Dedifferentiated amniotic fluid mesenchymal stem cell (primary cell): ENCODE data around the gene DUSP3.

Experiments
- DNase-seq: peaks from one replicate; pipeline ENCODE4 v3.0.0-alpha.2; 2016; ENCODE audit errors: extremely low spot score

Gene DUSP3

DNA sequence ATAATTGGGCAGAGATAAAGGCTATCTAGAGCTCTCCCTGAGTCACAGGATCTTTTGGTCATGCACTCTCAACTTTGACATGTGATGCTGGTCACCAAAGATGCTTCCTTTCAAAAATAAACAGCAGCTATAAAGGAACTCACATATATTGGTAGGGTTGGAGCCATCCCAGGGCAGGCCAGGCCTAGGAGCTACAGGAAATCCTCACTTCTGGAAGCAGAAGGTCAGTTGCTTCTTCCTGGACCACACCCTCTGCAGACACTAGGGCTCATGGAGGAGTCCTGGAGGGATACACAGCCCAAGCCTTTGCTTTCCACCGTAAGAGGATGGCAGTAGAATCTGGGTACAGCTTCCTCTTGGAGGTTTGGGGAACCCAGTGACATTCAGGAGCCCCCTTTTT lies 44.8 kb downstream of the DUSP3 start:
- DNase-seq = no peak

DNA sequence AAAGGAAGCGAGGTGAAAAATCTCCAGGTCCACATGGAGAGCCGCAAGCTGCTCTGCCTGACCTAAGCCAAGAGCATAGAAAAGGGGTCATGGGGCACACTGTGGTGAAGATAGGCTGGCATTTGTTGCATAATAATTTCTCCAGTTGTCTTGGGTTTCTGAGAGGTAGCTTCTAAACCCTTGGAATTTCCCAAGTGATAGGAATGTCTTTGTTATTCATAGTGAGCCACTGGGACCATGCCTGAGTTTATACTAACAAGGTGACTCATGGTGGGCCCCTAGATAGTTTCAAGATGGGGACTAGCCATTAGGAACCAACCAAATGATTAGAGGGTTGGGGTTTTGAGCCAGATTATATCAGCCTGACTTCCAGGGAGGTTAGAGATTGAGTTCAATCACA lies 45.8 kb downstream of the DUSP3 start:
- no peak for DNase-seq

DNA sequence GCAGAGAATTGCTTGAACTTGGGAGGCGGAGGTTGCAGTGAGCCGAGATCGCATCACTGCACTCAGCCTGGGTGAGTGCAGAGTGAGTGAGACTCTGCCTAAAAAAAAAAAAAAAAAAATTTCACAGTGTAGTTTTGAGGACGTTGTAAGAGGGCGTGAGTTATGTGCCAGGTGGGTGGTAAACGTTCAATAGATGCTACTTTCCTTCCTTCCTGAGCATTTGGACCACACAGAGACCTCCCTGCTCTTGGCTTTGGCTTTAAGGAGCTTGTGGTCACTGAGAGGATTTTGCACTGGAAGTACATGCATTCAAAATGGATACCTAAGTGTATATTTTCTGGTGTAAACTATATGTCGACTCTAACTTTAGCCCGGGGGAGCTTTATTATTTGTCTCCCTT lies 50.7 kb downstream of the DUSP3 start:
- DNase-seq = no peak

DNA sequence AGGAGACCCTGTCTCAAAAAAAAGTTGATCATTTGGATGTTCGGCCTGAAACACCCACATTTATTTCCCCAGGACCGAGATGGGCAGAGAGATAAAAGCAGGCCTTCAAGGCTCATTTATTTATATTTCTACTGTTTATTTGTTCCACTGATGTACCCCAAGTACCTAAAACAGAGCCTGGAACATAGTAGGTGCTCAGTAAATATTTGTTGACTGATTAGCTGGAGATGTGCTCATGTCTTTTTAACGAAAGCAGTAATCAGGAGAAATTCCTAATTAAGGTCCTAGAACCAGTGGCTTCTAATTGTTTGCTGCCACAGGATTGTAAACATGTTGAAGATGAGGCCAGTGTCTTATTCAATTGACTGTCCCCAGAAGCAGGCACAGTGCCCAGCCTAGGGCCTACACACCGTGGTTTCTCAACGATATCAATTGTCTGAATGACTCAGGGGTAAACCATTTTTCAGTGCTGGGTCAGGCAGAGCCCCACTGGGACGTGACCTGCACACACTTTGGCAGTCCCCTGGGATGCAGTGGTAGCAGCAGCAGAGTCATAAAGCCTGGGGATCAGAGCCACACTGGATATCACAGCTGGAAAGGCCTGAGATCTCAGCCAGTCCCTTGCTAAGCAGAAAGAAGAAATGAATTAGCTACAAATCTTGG lies 54.9 kb downstream of the DUSP3 start:
- peak; percentile 57 for DNase-seq

DNA sequence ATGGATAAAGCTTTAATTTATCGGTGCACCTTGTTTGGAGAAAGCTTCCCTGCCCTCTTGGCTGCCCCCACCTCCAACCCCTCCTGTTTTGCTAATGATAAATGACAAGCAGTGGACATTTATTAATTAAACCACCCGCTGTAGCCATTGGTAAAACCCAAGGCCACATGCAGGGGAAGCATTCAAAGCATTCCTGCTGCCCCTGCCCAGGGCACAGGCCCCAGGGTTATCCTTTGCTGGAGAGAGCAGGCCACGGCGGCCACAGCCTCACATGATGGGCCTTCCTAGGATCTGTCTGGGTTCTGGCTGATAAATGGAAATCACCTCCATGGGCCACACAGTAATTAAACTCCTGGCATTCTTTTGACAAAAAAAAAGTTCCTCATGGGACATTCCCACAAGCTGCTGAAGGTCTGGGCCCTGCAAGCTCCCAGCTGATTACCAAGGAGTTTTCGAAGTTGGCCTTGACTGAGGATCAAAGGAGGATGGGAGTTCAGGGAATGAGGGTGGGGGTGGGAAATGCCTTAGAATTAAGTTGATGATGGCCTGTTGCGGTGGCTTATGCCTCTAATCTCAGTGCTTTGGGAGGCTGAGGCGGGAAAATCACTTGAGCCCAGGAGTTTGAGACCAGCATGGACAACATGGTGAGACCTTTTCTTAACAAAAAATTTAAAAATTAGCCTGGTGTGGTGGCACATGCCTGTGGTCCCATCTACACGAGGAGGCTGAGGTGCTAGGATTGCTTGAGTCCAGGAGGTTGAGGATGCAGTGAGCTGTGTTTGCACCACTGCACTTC lies 55.7 kb downstream of the DUSP3 start:
- DNase-seq = no peak

DNA sequence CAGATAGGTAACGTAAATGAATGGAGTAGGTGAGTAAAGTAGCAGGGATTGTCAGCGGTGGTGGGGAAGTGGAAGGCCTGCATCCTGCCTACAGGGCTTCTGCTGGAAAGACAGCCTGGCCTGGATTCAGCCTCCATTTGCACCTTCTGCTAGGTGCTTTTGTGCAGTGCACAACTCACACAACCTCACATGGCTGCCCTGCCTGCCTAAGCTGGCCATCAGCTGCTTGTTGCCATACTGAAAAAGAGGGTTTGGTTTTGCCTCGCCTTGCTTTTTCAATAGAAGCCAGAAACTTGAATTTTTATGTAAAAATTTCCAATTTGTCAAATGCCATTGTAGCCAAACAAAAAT lies 56.5 kb downstream of the DUSP3 start:
- no peak for DNase-seq

DNA sequence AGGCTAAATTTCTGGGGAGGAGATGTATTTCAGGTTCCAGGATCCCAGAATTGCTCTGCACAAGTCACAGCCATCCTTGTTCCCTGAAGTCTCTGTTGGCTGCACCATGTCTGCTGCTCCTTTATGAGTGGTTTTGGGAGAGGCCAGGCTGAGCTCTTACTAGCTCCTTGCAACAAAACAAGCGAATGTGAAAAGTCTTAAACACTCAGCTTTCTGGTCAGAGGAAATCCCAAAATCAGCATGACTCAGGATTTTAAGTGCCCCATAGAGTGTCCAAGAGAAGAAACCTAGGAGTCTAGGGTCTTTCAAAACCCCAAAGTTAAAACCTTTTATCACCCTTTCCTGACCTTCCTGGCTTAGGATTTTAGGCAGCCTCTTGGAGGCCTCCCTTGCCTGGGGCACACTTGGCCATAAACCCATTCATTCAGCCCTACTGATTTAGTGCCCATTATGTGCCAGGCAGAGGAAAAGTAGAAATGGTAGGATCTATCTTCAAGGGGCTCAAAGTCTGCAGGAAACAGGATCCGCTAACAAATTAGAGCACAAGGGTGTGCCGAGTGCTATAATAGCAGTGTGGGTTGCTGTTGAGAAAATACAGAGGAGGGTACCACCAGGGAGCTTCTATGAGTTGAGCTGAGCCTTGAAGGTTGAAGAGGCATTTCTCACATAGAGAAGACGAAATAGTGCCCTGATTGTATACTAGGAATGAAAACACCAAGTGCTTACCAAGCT lies 57.1 kb downstream of the DUSP3 start:
- peak; percentile 40 for DNase-seq

DNA sequence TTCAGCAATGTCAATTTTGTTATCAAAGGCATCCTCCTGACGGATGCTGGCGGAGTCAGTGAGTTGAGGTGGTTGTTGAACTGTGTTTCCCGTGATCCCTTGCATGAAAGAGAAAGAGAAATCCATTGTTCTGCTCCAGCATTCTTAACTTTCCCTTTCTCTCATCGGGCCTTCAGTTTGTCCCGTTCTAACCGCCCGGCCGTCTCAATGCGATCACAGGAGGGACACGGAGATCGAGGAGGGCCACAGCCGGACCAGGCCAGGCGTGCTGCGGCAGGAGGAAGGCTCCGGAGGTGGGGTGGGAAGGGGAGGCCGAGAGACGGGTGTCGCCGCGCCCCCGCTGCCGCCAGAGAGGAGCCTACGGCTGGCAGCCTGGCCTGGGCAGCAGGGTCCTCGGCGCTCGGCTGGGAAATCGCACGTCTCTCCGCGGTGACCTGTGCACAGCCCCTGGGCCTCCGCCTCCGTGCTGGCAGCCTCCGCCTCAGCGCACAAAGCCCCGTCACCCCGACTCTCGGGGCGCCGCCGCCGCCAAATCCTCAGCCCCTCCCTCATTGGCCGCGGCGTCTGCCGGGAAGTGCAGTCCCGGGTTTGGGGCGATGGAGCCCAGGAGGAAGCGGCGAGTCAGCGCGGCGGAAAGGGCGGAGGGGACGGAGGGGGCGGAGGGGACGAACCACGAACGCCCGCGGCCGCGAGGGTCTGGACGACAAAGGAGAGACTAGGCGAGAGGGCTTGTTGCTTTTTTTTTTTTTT lies 58.3 kb downstream of the DUSP3 start:
- DNase-seq = no peak

DNA sequence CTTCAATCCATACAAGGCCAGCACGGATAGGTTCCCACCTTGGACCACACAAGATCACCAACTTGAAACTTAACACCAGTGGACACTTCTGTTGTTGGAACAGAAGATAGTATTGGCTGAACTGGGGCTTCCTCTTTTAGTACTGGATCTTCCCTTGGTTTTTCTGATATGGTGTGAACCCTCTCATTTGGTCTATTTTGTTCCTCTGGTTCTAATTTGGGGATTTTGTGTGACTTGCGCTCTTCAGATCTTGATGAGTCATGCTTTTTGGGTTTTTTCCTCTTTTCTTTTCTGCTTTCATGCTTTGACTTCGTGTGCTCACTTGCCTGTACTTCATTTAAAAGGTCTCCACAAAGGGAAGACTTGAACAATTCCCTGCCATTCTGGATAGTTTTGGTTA lies 59.2 kb downstream of the DUSP3 start:
- no peak for DNase-seq

DNA sequence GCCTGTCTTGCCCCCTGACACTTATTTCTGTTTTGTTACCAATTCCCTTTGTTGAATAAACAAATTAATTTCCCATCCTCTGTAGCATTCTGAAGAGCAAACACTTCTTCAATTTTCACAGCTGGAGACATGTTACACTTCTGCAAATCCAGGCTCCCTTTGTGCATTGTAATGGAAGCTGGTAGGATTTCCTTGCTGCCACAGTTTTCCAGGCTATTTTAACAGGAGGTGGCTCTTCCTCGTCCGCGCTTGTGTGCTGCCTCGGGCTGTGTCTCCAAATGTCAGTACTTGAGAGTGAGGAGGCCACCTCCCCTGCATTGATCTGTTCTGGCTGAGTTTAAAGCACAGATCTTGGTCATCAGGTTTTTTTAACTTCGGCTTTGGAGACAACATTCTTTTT lies 60.2 kb downstream of the DUSP3 start:
- DNase-seq = no peak

DNA sequence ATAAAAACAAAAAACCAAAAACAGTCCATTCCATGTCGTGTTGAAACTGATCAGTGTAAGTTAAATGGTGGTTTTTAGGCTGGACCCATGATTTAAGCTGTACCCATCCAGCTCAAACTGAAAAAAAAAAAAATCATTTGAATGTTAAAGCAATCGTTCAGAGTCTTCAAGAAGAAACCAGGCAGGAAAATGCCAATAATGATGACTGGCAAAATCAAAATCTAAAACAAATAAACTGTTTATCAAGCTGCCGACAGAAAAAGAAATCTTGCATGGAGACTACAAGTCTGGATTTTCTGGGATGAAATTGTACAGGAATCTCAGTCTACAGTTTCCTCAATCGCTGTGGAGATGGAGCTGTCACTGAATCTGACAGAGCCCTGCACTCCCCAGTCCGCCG lies 60.9 kb downstream of the DUSP3 start:
- no peak for DNase-seq
